GM21367 (cell line): Measurements from ENCODE around the gene OR5H2.
"Not testable (repeated sequence)": the region's sequence is repeated elsewhere in the genome, so short reads cannot be mapped to it uniquely, and the experiment has no call there.

Experiments
- ATAC-seq: cut with Tn5 transposase; IDR thresholded peaks from one replicate; pipeline ENCODE4 v1.9.1; 2021; ENCODE audit not compliant: unreplicated experiment

Gene OR5H2

GRCh38 chr3:98282205-98282604 lies at the start of gene OR5H2:
Gene OR5H2 (plus strand): TSS chr3:98282505. CDS start chr3:98282903, 398 bp downstream.
- ATAC-seq: no peak

GRCh38 chr3:98233468-98233867 lies 48.8 kb upstream of the OR5H2 start:
- ATAC-seq: peak; percentile 57

GRCh38 chr3:98240131-98240530 lies 42.2 kb upstream of the OR5H2 start:
- no peak for ATAC-seq

- no peak for ATAC-seq
Observed at GRCh38 chr3:98242155-98242554, 40.1 kb upstream of the OR5H2 start.

- no peak for ATAC-seq
Observed at GRCh38 chr3:98243843-98244242, 38.5 kb upstream of the OR5H2 start.

- no peak for ATAC-seq
Observed at GRCh38 chr3:98246142-98246541, 36.2 kb upstream of the OR5H2 start.

GRCh38 chr3:98256026-98256425 lies 26.3 kb upstream of the OR5H2 start:
- ATAC-seq: not testable (repeated sequence)

- ATAC-seq: peak; percentile 97
Observed at GRCh38 chr3:98259707-98260106, 22.6 kb upstream of the OR5H2 start.

GRCh38 chr3:98262046-98262445 lies 20.3 kb upstream of the OR5H2 start:
- ATAC-seq: no peak

GRCh38 chr3:98263944-98264343 lies 18.4 kb upstream of the OR5H2 start, which contains the start of gene OR5H6:
Gene OR5H6 (plus strand): TSS chr3:98264244. CDS start chr3:98264333, 89 bp downstream.
- ATAC-seq: no peak

GRCh38 chr3:98269846-98270245 lies 12.5 kb upstream of the OR5H2 start:
- ATAC-seq: no peak

GRCh38 chr3:98272126-98272525 lies 10.2 kb upstream of the OR5H2 start:
- ATAC-seq: no peak

GRCh38 chr3:98274914-98275313 lies 7.4 kb upstream of the OR5H2 start:
- no peak for ATAC-seq

GRCh38 chr3:98290916-98291315 lies 8.6 kb downstream of the OR5H2 start:
- no peak for ATAC-seq

- no peak for ATAC-seq
Observed at GRCh38 chr3:98291332-98291957, 9.1 kb downstream of the OR5H2 start.

GRCh38 chr3:98322101-98322500 lies 39.8 kb downstream of the OR5H2 start:
- no peak for ATAC-seq

- ATAC-seq: no peak
Observed at GRCh38 chr3:98322686-98323085, 40.4 kb downstream of the OR5H2 start.

GRCh38 chr3:98323425-98323824 lies 41.1 kb downstream of the OR5H2 start:
- ATAC-seq: no peak

- ATAC-seq: no peak
Observed at GRCh38 chr3:98325055-98325454, 42.8 kb downstream of the OR5H2 start.

GRCh38 chr3:98326105-98326893 lies 44.0 kb downstream of the OR5H2 start:
- ATAC-seq: no peak

- peak; percentile 47 for ATAC-seq
Observed at GRCh38 chr3:98326945-98327344, 44.6 kb downstream of the OR5H2 start.

- ATAC-seq: no peak
Observed at GRCh38 chr3:98328933-98329332, 46.6 kb downstream of the OR5H2 start.
